Fibroblast of peridontal ligament (primary cell): ENCODE measurements around the gene TRERF1.
A peak's percentile ranks its signal among the peaks of the same experiment; 100 is the strongest.
"Not testable (repeated sequence)": the region's sequence is repeated elsewhere in the genome, so short reads cannot be mapped to it uniquely, and the experiment has no call there.

Experiments
- DNase-seq: peaks from one replicate; pipeline ENCODE4 v3.0.0-alpha.2; 2010; ENCODE audit errors: extremely low read depth

TRERF1 gene, protein sequence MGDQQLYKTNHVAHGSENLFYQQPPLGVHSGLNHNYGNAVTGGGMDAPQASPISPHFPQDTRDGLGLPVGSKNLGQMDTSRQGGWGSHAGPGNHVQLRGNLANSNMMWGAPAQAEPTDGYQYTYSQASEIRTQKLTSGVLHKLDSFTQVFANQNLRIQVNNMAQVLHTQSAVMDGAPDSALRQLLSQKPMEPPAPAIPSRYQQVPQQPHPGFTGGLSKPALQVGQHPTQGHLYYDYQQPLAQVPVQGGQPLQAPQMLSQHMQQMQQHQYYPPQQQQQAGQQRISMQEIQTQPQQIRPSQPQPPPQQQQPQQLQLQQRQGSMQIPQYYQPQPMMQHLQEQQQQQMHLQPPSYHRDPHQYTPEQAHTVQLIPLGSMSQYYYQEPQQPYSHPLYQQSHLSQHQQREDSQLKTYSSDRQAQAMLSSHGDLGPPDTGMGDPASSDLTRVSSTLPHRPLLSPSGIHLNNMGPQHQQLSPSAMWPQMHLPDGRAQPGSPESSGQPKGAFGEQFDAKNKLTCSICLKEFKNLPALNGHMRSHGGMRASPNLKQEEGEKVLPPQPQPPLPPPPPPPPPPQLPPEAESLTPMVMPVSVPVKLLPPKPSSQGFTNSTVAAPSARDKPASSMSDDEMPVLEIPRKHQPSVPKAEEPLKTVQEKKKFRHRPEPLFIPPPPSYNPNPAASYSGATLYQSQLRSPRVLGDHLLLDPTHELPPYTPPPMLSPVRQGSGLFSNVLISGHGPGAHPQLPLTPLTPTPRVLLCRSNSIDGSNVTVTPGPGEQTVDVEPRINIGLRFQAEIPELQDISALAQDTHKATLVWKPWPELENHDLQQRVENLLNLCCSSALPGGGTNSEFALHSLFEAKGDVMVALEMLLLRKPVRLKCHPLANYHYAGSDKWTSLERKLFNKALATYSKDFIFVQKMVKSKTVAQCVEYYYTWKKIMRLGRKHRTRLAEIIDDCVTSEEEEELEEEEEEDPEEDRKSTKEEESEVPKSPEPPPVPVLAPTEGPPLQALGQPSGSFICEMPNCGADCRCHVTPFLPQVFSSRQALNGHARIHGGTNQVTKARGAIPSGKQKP (N-terminal part only)

DNA sequence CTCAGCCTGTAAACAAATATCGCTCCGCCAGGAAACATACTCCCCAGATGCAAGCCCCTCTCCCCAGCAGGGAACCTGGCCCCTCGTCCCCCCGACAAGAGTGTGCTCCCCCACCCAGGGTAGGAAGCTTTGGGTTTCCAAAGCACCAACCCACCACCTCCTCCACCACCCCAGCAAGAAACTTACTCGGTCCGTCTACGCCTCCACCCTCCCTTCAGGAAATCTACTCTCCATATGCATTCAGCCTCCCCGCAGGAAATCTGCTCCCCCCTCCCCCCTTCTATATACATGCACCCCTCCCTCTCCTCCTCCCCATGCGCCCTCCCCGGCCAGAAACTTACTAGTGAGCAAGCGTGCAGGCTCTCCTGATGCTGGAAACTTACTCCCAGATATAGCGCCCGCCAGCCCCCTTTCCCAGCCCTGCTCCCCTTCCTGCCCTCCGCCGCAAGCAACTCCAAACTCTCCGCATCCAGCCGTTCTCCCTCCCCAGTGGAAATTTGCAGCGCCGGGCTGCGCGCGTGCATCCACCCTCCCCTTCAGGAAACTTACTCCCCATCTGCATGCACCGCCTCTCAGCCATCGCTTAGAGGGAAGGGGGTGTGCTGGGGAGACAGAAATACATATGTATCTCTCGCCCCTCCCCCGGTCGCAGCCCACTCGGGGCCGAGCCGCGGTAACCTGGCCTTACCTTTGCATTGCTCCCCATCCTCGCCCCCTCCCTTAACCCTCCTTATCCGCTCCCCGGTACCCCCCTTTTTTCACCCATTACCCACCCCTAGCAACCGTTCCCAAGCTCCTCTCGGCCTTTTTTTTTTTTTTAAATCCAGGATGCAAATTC is at the start of gene TRERF1:
TSS of gene TRERF1 (minus strand) at position 594 of the 838 bp plus-strand sequence. CDS start 182,336 bp downstream, outside the sequence.
- peak; percentile 61 for DNase-seq

DNA sequence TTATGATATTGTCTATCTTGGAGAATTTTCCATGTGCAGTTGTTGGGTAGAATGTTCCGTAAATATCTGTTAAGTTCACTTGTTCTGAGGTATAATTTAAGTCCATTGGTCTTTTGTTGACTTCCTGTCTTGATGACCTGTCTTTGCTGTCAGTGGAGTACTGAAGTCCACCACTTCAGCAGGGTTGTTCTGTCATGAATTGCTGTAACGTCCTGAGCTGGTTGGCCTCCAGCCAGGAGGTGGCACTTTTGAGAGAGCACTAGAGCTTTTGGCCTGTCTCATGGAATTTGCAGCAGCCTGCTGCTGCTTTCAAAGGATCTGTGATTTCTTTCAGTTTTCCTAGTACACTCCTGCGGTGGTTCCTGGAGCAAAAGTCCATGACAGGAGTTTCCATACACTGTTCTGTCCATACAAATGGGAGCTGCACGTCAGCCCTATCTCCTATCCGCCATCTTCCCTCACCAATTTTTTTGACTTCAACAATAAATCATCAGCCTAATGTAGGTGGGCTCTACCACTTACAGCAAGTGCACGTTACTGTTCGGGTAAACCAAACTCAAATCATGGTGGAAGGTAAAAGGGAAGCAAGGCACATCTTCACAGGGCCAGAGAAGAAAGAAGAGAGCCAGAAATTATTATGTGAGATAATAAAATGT is 46.9 kb upstream of the TRERF1 start:
- DNase-seq, result no peak

DNA sequence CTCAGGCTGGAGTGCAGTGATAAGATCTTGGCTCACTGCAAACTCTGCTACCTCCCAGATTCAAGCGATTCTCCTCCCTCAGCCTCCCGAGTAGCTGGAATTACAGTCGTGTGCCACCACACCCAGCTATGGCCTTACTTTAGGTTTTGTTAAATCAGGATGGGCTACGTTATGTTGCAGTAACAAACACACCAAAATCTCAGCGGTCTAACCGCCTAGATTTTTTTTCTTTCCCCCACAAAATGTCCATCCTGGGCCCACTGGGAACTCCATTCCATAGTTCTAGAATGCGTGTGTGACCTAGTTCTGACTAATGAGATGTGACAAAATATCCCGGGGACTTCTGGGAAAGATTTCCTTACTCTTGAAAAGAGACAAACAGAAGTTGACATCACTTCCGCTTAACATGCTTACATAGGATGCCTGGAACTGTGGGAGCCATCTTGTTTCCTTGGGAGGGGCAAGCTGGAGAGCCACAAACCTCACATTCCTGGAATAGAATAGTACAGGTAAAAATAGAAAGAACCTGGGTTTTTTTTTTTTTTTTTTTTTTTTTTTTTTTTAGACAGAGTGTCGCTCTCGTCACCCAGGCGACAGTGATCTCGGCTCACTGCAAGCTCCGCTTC is 42.3 kb upstream of the TRERF1 start:
- no peak for DNase-seq

DNA sequence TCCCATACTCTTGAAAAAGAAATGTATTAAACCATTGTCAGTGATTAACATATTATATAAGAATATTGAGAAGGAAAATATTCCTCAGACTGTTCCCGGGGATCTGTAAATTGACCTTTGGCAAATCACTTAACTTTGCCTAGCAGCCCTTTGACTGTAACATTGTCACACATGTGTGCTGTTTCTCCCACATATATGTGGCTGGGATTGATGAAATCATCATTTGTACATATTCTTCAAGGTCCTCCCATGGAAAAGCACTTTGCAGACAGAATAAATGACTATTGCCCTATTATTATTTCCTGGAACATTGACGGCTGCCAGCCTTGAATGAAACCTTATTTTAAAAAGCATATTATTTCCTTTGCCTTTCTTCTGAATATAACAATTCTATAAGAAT is 36.4 kb upstream of the TRERF1 start:
- no peak for DNase-seq

DNA sequence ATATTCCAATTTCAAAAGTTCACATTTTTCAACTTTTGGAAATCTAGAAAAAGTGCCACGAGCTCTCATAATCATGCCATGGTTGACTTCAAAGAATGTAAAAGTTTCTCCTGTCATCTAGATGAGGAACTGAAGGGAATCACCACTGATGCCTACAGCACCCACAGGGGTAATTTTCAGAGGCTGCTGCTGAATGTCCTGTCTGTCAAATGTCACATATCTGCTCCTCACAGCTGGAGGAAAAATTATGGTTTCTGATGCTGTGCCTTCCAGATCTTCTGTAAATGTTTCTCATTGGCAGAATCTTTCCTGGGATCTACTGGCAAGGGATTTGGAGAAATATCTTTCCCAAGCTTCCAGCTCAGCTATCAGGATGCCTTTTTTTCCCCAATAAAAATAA is 32.5 kb upstream of the TRERF1 start:
- no peak for DNase-seq

DNA sequence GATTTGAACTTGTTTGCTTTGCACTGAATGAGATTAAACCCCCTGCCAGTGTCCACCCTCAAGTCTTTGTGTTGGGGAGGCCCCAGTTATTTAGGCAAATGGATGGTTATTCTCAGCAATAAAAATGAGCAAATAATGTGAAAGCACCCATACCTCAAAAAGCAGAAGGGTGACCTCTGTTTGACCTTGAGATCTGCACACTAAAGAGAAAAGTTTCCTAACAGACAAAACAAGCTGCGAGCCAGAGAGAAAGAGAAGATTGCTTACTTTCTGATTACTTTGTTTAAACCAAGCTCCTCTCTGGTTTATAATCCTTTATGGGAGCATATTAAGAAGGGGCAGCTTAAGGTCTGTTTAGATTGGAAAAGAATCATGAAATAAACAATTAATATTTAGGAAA is 30.4 kb upstream of the TRERF1 start:
- peak; percentile 23 for DNase-seq

DNA sequence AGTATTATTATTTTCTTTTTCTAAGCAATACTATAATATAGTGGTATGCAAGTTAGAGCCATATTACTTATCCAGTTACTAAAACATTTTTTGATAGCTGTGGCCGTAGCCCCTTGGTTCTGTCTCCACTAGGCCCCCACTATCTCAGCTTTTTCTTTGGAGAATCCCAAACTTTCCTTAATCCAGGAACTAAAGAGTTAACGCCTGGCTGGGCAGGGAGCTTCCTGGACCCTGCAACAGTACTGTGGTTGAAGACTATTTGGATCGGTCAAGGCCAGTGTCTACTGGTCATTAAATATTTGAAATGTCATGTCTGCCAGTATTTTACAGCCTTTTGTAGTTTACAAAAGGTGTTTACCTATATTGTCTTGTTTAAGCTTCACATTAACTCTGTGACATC is 20.0 kb upstream of the TRERF1 start:
- DNase-seq, result no peak

DNA sequence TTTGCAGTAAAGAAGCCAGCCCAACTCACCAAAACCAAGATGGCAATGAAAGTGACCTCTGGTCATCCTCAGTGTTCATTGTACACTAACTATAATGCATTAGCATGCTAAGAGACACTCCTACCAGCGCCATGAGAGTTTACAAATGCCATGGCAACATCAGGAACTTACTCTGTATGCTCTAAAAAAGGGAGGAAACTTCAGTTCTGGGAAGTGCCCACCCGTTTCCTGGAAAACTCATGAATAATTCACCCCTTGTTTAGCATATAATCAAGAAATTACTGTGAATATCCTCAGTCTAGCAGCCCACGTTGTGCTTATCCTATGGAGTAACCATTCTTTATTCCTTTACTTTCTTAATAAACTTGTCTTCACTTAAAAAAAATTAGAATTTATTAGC is 19.4 kb upstream of the TRERF1 start:
- DNase-seq, result no peak

DNA sequence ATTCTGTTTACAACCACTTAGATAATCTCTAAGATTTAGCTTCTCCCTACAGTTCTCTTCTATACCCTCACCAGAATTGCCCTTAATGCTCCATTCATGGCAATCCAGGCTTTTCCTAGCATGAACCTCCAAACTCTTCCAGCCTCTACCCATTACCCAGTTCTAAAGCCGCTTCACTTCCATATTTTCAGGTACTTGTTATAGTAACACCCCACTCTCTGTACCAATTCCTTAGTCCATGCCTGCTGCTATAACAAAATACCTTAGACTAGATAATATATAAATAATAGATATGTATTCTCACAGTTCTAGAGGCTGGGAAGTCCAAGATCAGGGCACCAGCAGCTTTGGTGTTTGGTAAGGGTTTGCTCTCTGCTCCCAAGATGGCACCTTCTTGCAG is 16.5 kb upstream of the TRERF1 start:
- DNase-seq, result no peak

DNA sequence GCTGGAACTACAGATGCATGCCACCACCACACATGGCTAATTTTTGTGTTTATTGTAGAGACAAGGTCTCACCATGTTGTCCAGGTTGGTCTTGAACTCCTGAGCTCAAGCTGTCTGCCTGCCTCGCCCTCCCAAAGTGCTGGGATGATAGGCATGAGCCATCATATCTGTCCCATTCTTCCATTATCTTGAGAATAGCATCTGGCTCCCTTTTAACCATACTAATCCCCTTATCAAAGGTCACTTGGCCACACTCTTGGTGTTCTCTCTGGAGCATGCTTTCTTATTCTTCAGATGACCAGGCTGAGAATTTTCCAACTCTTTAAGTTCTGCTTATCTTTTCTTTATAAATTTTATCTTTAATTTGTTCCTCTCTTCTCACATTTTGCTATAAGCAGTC is 15.9 kb upstream of the TRERF1 start:
- no peak for DNase-seq

DNA sequence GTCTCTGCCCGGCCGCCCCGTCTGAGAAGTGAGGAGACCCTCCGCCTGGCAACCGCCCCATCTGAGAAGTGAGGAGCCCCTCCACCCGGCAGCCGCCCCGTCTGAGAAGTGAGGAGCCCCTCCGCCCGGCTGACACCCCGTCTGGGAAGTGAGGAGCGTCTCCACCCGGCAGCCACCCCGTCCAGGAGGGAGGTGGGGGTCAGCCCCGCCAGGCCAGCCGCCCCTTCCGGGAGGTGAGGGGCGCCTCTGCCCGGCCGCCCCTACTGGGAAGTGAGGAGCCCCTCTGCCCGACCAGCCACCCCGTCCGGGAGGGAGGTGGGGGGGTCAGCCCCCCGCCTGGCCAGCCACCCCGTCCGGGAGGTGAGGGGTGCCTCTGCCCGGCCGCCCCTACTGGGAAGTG is 14.7 kb upstream of the TRERF1 start:
- not testable (repeated sequence) for DNase-seq

DNA sequence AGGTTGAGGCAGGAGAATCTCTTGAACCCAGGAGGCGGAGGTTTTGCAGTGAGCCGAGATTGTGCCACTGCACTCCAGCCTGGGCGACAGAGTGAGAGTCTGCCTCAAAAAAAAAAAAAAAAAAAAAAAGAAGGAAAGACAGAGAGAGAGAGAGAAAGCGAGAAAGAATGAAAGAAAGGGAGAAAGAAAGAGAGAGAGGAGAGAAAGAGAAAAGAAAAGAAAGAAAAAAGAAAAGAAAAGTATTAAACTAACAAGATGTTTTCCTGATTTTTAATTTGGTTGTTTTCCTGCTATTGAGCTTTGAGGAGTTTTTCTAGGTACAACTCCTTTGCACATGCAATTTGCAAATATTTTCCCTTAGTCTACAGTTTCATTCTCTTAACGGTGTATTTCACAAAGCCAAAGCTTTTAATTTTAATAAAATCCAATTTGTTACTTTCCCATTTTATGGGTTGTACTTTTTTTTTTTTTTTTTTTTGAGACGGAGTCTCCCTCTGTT is 10.8 kb upstream of the TRERF1 start:
- DNase-seq, result no peak

DNA sequence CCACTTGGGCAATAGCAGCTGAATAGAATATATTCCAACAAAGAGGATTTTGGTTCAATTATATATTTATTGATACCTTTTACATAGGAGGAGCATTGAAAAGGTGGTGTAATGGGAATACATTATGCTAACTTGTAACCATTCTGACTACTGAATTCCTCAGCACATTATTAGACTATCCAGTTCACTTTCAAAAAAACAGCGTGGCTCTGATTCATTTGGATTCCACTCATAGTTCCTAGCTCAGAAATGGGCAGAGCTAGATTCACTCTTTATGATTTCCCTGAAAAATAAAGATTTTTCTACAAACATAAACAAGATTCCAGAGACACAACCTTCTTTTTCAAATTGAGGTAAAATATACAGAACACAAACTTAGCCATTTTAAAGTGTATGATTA is 9.2 kb upstream of the TRERF1 start:
- peak; percentile 51 for DNase-seq

DNA sequence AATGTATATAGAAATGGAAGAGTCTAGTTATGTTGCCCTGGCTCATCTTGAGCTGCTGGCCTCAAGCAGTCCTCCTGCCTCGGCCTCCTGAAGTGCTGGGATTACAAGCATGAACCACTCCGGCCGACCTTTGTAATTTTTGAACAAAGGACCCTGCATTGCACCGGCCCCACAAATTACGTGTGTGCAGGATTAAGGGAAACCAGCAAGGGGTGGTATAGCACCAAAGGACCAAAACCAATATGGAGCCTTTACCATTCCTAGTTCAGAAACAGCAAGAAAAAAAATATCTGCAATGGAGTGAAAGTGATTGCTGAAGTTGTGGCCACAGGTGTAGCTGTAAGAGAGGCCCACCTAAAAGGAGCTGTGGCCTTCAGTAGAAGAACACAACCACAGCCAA is 8.2 kb upstream of the TRERF1 start:
- no peak for DNase-seq

DNA sequence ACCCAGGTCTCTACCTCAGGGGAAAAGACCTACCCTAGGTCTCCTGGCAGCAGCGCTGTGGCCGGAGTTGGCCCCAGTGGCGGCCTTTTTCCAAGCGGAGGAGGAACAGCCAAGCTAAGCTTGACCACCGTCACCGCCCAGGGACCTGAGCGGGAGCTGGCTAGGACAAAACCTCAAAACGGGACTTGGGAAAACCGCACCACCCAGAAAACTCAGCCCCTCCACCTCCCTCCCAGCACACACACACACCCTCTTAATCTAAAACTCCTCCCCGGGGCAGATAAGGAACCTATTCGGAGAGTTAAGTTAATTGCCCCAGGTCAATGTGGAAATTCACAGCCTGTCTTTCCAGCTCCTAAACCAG is 2.7 kb upstream of the TRERF1 start:
- DNase-seq, result no peak

DNA sequence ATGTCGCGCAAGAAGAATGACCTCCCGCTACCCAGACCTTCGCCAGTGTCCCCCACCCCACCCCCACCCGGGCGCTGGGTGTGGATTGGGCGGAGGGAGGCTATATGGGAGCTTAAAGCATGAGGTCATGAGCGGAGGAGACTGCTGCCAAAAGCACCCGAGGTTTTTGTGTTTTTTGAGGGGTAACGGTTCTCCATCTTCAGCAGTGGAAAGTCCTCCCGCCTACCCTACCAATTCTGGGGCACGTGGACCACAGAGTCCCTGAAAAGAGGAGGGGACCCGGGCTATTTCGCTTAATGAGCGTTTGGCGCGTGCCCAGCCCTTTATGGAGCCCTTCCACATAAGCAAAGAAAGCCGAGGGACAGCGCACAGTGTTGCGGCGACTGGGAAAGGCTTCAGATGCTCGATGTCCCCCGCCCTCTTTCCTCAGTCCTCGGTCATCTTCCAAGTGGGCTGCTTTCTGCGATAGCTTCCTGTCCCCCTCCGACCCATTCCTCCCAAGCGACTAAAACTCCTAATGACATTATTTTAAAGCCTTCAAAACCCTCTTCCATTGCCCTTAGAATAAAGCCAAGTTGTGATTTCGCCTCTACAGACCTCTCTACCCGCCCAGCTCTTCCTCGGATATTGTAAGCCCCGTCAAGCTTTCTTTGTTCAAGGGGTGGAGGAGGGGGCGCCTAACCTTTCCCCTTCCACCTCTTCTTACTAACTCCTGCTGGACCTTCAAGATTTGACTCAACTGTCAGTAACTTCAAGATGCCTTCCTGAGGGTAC is 2.1 kb upstream of the TRERF1 start:
- peak; percentile 66 for DNase-seq

DNA sequence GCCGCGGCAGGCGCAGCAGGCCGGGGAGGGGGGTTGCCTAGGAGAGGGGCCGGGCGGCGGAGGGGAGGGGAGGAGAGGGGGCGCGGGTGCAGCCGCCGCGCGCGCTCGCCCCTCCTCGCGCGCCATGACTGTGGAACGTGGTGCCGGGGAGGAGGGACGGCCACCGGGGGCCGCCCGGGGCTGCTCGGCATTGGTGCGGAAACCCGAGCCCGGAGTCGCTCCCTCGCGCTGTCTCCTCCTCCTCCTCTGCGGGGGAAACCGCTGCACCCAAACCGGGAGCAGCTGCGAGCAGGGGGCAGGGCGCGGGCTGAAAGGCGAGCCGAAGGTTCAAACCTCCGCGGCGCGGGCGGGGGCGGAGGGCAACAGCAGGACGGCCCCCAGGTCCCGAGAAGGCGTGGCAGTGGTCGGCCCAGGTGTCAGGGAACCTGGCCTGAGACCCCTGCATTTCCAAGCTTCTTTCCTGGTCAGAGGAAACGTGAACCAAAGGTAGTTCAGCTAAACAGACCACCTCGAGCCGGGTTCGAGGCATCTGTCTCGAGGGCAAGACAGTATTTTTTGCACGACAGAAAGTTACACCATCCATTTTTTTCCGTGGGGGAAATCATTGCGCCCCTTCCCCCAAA is 1.4 kb upstream of the TRERF1 start:
- peak; percentile 86 for DNase-seq

DNA sequence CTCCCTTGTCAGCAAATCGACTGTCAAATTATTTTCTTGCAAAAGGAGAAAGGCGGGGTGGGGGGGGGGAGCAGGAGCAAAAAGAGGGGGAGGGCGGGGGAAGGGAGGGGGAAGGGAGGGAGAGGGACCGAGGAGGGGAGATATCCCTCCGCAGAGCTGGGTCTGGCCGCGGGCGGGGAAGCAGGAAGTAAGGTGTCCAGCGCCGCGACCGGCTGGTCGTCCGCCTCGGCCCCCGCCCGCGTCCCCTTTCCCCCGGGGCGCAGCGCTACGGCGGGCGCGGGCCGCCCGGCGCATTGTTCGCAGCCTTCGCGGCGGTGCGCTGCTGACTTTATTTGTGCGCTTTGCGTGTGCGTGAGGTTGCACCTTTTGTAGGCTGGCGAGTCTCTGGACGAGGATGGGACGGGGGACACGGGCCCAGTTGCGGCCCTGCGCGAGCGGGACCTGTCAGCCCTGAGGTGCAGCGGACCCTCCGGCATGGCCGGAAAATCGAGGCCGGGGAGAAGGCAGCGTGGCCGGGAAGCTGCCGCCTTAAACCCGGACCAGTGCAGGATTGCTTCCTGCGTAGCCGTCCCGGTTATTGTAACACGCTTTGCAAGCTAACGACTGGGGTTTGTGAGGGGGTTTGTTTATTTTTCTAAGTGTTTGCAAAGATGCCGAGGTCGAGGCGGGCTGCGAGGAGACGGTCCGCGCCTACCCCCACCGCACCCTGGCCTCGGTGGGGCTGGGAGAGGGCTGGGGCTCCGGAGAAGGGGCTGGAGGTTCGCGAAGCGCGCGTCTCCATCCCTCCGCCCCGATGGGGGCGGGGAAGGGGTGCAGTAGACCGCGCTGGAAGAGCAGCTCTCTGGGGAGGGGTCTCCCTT is 675 bp upstream of the TRERF1 start:
- DNase-seq, result peak; percentile 73
